Psoas muscle (tissue), 8 donors: ENCODE measurements around the gene PGBD4. TPM values are rescaled to one million over a fixed set of nuclear protein-coding genes. Genes with fewer than 3 reads are reported as not detected.

ENCODE experiments used
- ATAC-seq, 4 donors: fragments of 200-7000 bp; cut with Tn5 transposase; one replicate each; pipeline ENCODE4 v1.9.1; 2020; ENCODE audit warnings: moderate library complexity in 3 of 4, mild to moderate bottlenecking in 2 of 4
- DNase-seq, 2 donors: peaks; one replicate each; pipeline ENCODE4 v3.0.0-alpha.2; 2020
- H3K27ac ChIP-seq: fragments of 200-600 bp; one replicate; pipeline ENCODE4 v1.8.0; 2022
- H3K27me3 ChIP-seq, 3 donors: fragments of 200-600 bp in 1 of 3; one replicate each; pipeline versions ENCODE4 v1.6.1 to v1.8.0; 2013 to 2022; ENCODE audit warnings: low read length in 2 of 3, mild to moderate bottlenecking in 2 of 3, moderate library complexity in 1 of 3; ENCODE audit not compliant: insufficient read depth in 3 of 3
- H3K36me3 ChIP-seq, 2 donors: fragments of 200-600 bp in 1 of 2; one replicate each; pipeline versions ENCODE4 v1.6.1 to v1.8.0; 2013 to 2022; ENCODE audit warnings: low read depth in 1 of 2, mild to moderate bottlenecking in 1 of 2, moderate library complexity in 1 of 2; ENCODE audit not compliant: insufficient read depth in 1 of 2
- H3K4me1 ChIP-seq: fragments of 200-600 bp; one replicate; pipeline ENCODE4 v1.8.0; 2022
- H3K4me3 ChIP-seq: fragments of 200-600 bp; one replicate; pipeline ENCODE4 v1.8.0; 2022; ENCODE audit warnings: mild to moderate bottlenecking
- H3K9me3 ChIP-seq: fragments of 200-600 bp; one replicate; pipeline ENCODE4 v1.8.0; 2022
- WGBS, 3 donors: extraction: QIAGEN DNeasy Blood & Tissue Kit; methylation state at CpG; one replicate each; pipeline versions ENCODE4 v1.1.6 to v1.1.7; 2013; 5-methylcytosine and 5-hydroxymethylcytosine counted together
- intact Hi-C, 2 donors: fragments of 100-400 bp; cut with DNase I; formaldehyde crosslinking; loops; one replicate each; pipeline versions ENCODE4 v1.11.0 to v1.14.2; 2022
- polyA plus RNA-seq, 3 donors: library from polyadenylated mRNA; stranded (reverse); fragments of 200-250 nt; gene quantifications; one replicate each; pipeline ENCODE4 v1.2.3, GENCODE V29; 2013
- total RNA-seq, 4 donors: library from RNA; stranded (reverse); fragmentation: NEBNext Ultra II Directional in 2 of 4; extraction: Animal tissue kit (Norgen Biotek cat#: 25700) in 2 of 4; gene quantifications; one replicate each; pipeline versions ENCODE4 v1.2.1 to v1.2.4, GENCODE V29; 2021 to 2023
- TF ChIP-seq, protein P1 (sequence below): fragments of 200-600 bp; IDR thresholded peaks from one replicate; pipeline ENCODE4 v1.8.0; 2022; ENCODE audit warnings: antibody characterized with exemption
- donor health status: healthy with polysubstance abuse.
- donor health status: DM: no; HTN: no; CAD: no; lungs with moderate emphysema.
- donor health status: Bipolar disorder and iron deficiency.
- donor health status: healthy.
- donor health status: DM: yes; HTN: yes; CAD: no.
- donor health status: DM: no; HTN: no; CAD: no.
- donor health status: DM: no; HTN: no; CAD: no.
- donor health status: DM: yes; HTN: yes; CAD: no.

The PGBD4 gene
- total and polyA plus RNA-seq, 7 donors = 0.70 to 5.0 (median 1.4) TPM

DNA sequence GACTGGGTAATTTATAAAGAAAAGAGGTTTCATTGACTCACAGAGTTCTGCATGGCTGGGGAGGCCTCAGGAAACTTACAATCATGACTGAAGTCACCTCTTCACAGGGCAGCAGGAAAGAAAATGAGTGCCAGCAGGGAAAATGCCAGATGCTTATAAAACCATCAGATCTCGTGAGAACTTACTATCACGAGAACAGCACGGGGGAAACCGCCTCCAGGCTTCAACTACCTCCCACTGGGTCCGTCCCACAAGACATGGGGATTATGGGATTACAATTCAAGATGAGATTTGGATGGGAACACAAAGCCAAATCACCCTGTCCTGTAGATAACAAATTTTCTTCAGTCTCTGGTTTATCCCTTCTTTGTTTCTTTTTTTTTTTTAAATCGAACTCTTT lies 31.9 kb upstream of the PGBD4 start:
- Histone ChIP-seq H3K4me3 (no peak overlapping the region), H3K36me3 (no peaks in the 10 kb centered on the region), H3K9me3 (no peaks in the 10 kb centered on the region), H3K4me1 (no peaks in the 10 kb centered on the region), H3K27me3 (no peaks in the 10 kb centered on the region), H3K27ac (no peak overlapping the region)
- DNase-seq (no peak), ATAC-seq (no peak)
- intact Hi-C loops = no loop called here
- TF ChIP-seq, protein P1, sequence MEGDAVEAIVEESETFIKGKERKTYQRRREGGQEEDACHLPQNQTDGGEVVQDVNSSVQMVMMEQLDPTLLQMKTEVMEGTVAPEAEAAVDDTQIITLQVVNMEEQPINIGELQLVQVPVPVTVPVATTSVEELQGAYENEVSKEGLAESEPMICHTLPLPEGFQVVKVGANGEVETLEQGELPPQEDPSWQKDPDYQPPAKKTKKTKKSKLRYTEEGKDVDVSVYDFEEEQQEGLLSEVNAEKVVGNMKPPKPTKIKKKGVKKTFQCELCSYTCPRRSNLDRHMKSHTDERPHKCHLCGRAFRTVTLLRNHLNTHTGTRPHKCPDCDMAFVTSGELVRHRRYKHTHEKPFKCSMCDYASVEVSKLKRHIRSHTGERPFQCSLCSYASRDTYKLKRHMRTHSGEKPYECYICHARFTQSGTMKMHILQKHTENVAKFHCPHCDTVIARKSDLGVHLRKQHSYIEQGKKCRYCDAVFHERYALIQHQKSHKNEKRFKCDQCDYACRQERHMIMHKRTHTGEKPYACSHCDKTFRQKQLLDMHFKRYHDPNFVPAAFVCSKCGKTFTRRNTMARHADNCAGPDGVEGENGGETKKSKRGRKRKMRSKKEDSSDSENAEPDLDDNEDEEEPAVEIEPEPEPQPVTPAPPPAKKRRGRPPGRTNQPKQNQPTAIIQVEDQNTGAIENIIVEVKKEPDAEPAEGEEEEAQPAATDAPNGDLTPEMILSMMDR = no peak
- WGBS, 3 donors = 67 to 71% (median 70%) methylated on average over 6 of the region's 6 CpGs

DNA sequence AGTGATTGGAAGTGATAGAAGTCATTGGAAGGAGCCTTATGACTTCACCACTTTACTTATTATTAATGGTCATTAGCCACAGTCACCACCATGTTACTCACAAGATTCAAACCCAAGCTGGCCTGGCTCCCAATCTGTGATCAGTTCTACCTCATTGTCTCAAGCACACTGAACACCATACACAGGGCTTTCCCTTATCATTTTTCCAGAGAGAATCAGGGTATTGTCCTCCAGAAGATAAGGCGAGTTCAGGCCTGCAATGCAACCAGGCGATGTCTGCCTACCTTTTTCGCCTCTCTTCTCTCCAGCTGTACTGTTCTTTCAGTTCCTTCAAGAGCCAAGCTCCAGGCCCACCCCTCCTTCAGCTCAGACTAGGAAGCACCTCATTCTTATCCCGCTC lies 25.1 kb upstream of the PGBD4 start:
- TF ChIP-seq, protein P1 = no peak
- no peaks in the 10 kb centered on the region for H3K4me1 ChIP-seq
- no peak overlapping the region for H3K27ac ChIP-seq
- H3K9me3 ChIP-seq = no peaks in the 10 kb centered on the region
- H3K36me3 ChIP-seq = peaks cover 0 to 2% of the 10 kb centered on the region in 2 donors
- intact Hi-C loops = no loop called here
- DNase-seq (no peak), ATAC-seq (no peak)
- H3K4me3 ChIP-seq = no peak overlapping the region
- H3K27me3 ChIP-seq = no peaks in the 10 kb centered on the region
- 96 to 98% (median 98%) methylated on average over 4 of the region's 4 CpGs for WGBS, 3 donors

DNA sequence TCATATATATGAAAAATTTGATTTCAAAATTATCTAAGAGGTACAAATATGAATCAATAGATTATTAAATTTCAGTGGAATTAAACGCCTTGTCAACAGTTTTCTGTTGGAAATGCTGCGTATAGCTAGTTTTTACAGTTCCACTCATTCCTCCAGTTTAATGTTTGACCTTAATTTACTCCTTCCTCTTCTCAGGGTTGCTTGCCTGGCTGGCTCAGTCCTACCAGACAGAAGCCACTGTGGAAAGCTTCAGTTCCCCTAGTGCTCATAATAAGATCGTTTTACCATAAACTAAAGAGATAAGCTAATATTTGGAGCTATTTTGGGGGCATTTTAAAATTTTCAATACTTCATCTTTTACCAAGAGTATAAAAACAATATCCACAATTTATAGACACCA lies 23.0 kb upstream of the PGBD4 start:
- no peaks in the 10 kb centered on the region for H3K9me3 ChIP-seq
- H3K27ac ChIP-seq = no peak overlapping the region
- peaks cover 2% of the 10 kb centered on the region for H3K4me1 ChIP-seq
- no peak for DNase-seq
- 90 to 93% (median 93%) methylated on average over 3 of the region's 3 CpGs for WGBS, 3 donors
- intact Hi-C loops = no loop called here
- no peak overlapping the region for H3K4me3 ChIP-seq
- ATAC-seq = no peak
- H3K36me3 ChIP-seq = peaks cover 0 to 17% of the 10 kb centered on the region in 2 donors
- no peaks in the 10 kb centered on the region for H3K27me3 ChIP-seq
- TF ChIP-seq, protein P1 = no peak

DNA sequence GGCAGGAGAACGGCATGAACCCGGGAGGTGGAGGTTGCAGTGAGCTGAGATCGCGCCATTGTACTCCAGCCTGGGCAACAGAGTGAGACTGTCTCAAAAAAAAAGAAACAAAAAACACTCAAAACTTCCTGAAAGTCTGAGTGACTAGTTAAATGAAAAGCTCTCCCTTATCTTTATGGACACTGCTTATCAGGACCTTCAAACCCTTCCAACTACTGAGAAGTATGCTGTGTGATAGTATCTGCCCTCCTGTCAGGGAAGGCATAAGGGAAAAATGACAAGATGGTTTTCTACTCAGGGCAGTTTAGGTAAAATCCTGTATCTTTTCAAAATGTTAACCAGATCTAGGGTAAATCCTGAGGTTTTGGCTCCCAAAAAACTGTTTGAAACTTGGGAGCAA lies 22.0 kb upstream of the PGBD4 start:
- Histone ChIP-seq H3K4me3 (no peak overlapping the region), H3K27ac (no peak overlapping the region), H3K4me1 (peaks cover 7% of the 10 kb centered on the region), H3K27me3 (no peaks in the 10 kb centered on the region), H3K9me3 (no peaks in the 10 kb centered on the region), H3K36me3 (peaks cover 0 to 25% of the 10 kb centered on the region in 2 donors)
- 89 to 92% (median 91%) methylated on average over 2 to 4 of the region's 4 CpGs for WGBS, 3 donors
- TF ChIP-seq, protein P1 = no peak
- intact Hi-C loops = no loop called here
- ATAC-seq = no peak
- DNase-seq = no peak

DNA sequence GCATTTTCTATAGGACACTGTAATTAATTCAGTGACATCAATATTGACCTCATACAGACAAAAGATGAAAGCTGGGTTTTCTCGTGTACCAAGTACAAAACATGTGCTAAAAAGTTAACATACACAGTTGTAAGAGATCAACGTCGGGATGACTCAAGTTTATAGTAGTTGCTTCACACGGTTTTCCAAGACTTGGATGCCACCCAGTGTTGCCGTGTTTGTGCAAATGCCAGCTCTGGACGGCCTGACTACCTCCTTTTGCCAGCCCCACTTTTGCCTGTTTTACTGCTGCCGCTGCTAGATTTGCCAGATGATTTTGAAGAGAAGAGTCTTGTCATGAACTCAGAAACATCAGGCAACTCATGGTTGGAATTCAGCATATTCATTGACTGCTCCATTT lies 17.8 kb upstream of the PGBD4 start:
- Histone ChIP-seq H3K36me3 (peaks cover 4 to 65% of the 10 kb centered on the region in 2 donors), H3K27me3 (no peaks in the 10 kb centered on the region), H3K4me3 (no peak overlapping the region), H3K4me1 (peaks cover 7% of the 10 kb centered on the region), H3K27ac (peak overlapping the region; percentile 33), H3K9me3 (no peaks in the 10 kb centered on the region)
- peak in 3 of 4 donors; percentile 68 to 90 (median 76) for ATAC-seq
- TF ChIP-seq, protein P1 = no peak
- intact Hi-C loops = no loop called here
- DNase-seq = peak; percentile 28 to 56
- 28 to 47% (median 31%) methylated on average over 7 of the region's 7 CpGs for WGBS, 3 donors
